Measurements from ENCODE around the gene C1orf167.

C1orf167 gene

DNA sequence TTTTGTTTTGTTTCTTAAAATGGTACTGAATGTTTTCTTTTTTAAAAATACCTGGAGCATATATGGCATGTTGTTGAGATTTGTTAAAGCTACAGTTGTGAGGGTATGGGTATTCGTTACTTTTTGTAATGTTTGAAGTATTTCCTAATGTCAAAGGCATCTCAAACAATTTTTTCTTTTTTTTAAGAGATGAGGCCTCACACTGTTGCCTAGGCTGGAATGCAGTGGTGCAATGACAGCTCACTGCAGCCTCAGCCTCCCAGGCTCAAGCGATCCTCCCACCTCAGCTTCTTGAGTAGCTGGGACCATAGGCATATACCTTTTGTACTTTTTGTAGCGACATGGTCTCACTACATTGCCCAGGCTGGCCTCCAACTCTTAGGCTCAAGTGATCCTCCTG is 60.1 kb downstream of the C1orf167 start:
- DNase-seq (ENCODE audit: insufficient read length, low spot score) (no peak), FAIRE-seq (no peak)
- TF ChIP-seq POLR2A (IDR thresholded peaks at IDR 0.05; ENCODE audit: low read depth, low read length) (no peak), POU2F2 (IDR thresholded peaks at IDR 0.05; ENCODE audit: low read depth, low read length) (no peak), PAX5 (IDR thresholded peaks at IDR 0.05; ENCODE audit: insufficient read depth, low read length, severe bottlenecking) (no peak), POLR2AphosphoS5 (IDR thresholded peaks at IDR 0.05; ENCODE audit: low read depth, low read length) (no peak), SPI1 (IDR thresholded peaks at IDR 0.05; ENCODE audit: low read depth, low read length) (no peak), TAF1 (IDR thresholded peaks at IDR 0.05; ENCODE audit: low read depth, low read length) (no peak)

GRCh38 chr1:11823366-11824137 is 61.6 kb downstream of the C1orf167 start:
- DNase-seq (ENCODE audit: insufficient read length, low spot score) (no peak), FAIRE-seq (no peak)
- no peak for TF ChIP-seq POLR2AphosphoS5 (IDR thresholded peaks at IDR 0.05; ENCODE audit: low read depth, low read length)
- no peak for TF ChIP-seq TAF1 (IDR thresholded peaks at IDR 0.05; ENCODE audit: low read depth, low read length)

GRCh38 chr1:11825131-11825530 is 63.1 kb downstream of the C1orf167 start:
- TF ChIP-seq POLR2A (IDR thresholded peaks at IDR 0.05; ENCODE audit: low read depth, low read length) (no peak), SPI1 (IDR thresholded peaks at IDR 0.05; ENCODE audit: low read depth, low read length) (no peak), PAX5 (IDR thresholded peaks at IDR 0.05; ENCODE audit: insufficient read depth, low read length, severe bottlenecking) (no peak), POLR2AphosphoS5 (IDR thresholded peaks at IDR 0.05; ENCODE audit: low read depth, low read length) (no peak), TAF1 (IDR thresholded peaks at IDR 0.05; ENCODE audit: low read depth, low read length) (no peak), POU2F2 (IDR thresholded peaks at IDR 0.05; ENCODE audit: low read depth, low read length) (no peak)
- no peak for DNase-seq (ENCODE audit: insufficient read length, low spot score)
- no peak for FAIRE-seq

DNA sequence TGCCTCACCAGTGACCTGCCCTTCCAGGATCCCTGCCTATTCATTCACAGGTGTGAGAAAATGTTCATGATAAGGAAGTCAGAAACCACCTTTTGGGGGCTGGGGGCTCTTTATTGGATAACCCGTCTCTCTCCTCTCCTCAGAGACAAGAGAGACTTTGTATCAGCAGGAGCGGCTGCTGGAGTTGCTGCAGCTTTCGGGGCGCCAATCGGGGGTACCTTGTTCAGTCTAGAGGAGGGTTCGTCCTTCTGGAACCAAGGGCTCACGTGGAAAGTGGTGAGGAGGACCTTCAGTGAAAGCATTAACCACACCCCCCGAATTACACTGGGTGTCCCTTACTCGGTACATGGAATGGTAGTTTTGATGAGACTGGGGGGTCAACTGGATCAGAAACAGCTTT is 65.0 kb downstream of the C1orf167 start:
- no peak for TF ChIP-seq POU2F2 (IDR thresholded peaks at IDR 0.05; ENCODE audit: low read depth, low read length)
- no peak for TF ChIP-seq SPI1 (IDR thresholded peaks at IDR 0.05; ENCODE audit: low read depth, low read length)
- no peak for TF ChIP-seq TAF1 (IDR thresholded peaks at IDR 0.05; ENCODE audit: low read depth, low read length)
- TF ChIP-seq POLR2A (IDR thresholded peaks at IDR 0.05; ENCODE audit: low read depth, low read length) = no peak
- no peak for TF ChIP-seq POLR2AphosphoS5 (IDR thresholded peaks at IDR 0.05; ENCODE audit: low read depth, low read length)
- TF ChIP-seq PAX5 (IDR thresholded peaks at IDR 0.05; ENCODE audit: insufficient read depth, low read length, severe bottlenecking) = no peak
- DNase-seq (ENCODE audit: insufficient read length, low spot score) (no peak), FAIRE-seq (no peak)

DNA sequence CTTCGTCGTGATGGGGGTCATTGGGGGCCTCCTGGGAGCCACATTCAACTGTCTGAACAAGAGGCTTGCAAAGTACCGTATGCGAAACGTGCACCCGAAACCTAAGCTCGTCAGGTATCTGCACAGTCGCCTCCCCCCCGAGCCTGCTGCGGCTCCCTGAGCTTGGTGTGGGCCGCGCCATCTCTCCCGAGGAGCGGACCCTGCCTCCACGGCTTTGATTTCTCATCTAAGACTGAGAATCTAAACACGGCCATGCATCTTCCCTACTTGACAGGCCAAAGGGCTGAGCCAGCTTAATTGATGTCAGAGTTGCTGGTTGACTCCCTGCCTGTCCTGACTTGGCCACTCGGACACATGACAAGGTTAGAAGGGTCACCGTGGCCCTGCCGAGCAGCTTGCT is 66.5 kb downstream of the C1orf167 start:
- TF ChIP-seq POLR2AphosphoS5 (IDR thresholded peaks at IDR 0.05; ENCODE audit: low read depth, low read length) (no peak), SPI1 (IDR thresholded peaks at IDR 0.05; ENCODE audit: low read depth, low read length) (no peak), PAX5 (IDR thresholded peaks at IDR 0.05; ENCODE audit: insufficient read depth, low read length, severe bottlenecking) (no peak), TAF1 (IDR thresholded peaks at IDR 0.05; ENCODE audit: low read depth, low read length) (no peak), POLR2A (IDR thresholded peaks at IDR 0.05; ENCODE audit: low read depth, low read length) (no peak), POU2F2 (IDR thresholded peaks at IDR 0.05; ENCODE audit: low read depth, low read length) (no peak)
- DNase-seq (ENCODE audit: insufficient read length, low spot score) (no peak), FAIRE-seq (no peak)

DNA sequence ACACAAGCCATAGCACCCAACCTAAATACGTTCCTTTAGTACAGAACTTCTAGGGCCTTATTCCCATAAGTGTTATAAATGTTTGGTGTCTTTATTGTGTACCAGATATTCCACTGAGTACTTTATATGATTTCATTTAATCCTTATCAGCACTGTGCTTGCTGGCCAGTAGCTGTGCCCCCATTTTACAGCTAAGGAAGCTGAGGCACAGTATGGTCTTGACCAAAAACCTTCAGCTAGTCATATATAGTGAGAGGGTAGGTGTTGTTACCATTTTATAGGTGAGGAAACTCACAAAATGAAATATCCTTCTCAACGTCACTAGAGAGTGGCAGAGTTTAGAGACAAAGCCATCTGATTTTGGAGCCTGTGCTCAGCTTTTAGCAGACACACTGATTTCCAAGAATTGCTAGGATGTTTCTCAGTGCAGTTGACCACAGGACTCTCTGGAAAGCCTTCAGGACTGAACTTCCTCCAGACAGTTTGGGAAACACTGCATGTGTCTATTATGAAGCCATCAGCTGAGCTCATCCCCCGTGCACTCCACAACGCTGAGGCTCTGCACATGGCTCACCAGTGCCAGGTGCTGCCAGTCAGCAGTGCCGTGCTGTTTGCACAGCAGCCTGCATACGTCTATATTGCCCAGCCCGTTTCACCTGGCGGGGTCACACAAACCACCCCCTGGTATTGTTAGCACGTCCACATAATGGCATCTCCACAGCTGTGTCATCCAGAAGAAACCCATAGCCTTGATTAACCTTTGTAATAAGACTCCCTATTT is 70.1 kb downstream of the C1orf167 start:
- FAIRE-seq = no peak
- TF ChIP-seq PAX5 (IDR thresholded peaks at IDR 0.05; ENCODE audit: insufficient read depth, low read length, severe bottlenecking) = no peak
- no peak for TF ChIP-seq POLR2AphosphoS5 (IDR thresholded peaks at IDR 0.05; ENCODE audit: low read depth, low read length)
- no peak for TF ChIP-seq POLR2A (IDR thresholded peaks at IDR 0.05; ENCODE audit: low read depth, low read length)
- TF ChIP-seq TAF1 (IDR thresholded peaks at IDR 0.05; ENCODE audit: low read depth, low read length) = no peak
- TF ChIP-seq SPI1 (IDR thresholded peaks at IDR 0.05; ENCODE audit: low read depth, low read length) = no peak
- TF ChIP-seq POU2F2 (IDR thresholded peaks at IDR 0.05; ENCODE audit: low read depth, low read length) = no peak
- DNase-seq (ENCODE audit: insufficient read length, low spot score) = no peak

DNA sequence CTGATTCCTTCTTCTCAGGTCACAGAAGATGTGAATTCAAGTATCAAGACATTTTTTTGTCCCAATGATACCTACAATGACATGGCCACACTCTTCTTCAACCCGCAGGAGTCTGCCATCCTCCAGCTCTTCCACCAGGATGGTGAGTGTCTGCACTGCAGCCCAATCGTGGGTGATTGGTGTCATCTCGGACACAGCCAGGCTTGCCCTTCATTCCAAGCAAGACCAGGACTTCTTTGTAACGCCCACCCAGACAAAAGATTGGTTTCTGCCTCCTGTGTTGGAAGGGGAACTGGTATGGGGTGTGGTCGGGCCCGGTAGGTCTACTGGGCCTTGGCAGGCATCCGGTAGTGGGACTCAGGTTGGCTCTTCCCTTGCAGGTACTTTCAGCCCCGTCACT is 71.5 kb downstream of the C1orf167 start:
- DNase-seq (ENCODE audit: insufficient read length, low spot score) = no peak
- FAIRE-seq = no peak
- TF ChIP-seq POLR2AphosphoS5 (IDR thresholded peaks at IDR 0.05; ENCODE audit: low read depth, low read length) (no peak), SPI1 (IDR thresholded peaks at IDR 0.05; ENCODE audit: low read depth, low read length) (no peak), TAF1 (IDR thresholded peaks at IDR 0.05; ENCODE audit: low read depth, low read length) (no peak), PAX5 (IDR thresholded peaks at IDR 0.05; ENCODE audit: insufficient read depth, low read length, severe bottlenecking) (no peak), POLR2A (IDR thresholded peaks at IDR 0.05; ENCODE audit: low read depth, low read length) (no peak), POU2F2 (IDR thresholded peaks at IDR 0.05; ENCODE audit: low read depth, low read length) (no peak)

DNA sequence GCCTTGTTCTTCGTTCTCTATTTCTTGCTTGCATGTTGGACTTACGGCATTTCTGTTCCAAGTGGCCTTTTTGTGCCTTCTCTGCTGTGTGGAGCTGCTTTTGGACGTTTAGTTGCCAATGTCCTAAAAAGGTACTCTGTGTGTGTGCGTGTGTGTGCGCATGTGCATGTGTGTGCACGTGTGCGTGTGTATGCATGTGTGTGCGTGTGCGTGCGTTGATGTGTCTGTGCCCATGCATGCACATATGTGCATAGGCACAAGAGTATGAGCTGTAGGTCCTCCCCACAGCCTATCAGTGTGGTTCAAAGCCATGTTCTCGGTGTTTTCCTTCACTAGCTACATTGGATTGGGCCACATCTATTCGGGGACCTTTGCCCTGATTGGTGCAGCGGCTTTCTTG is 71.9 kb downstream of the C1orf167 start:
- peak; percentile 64 for FAIRE-seq
- no peak for DNase-seq (ENCODE audit: insufficient read length, low spot score)
- TF ChIP-seq POU2F2 (IDR thresholded peaks at IDR 0.05; ENCODE audit: low read depth, low read length) (0 out of 2 replicates have a peak, but pooled peaks have one; percentile 36), PAX5 (IDR thresholded peaks at IDR 0.05; ENCODE audit: insufficient read depth, low read length, severe bottlenecking) (no peak)

DNA sequence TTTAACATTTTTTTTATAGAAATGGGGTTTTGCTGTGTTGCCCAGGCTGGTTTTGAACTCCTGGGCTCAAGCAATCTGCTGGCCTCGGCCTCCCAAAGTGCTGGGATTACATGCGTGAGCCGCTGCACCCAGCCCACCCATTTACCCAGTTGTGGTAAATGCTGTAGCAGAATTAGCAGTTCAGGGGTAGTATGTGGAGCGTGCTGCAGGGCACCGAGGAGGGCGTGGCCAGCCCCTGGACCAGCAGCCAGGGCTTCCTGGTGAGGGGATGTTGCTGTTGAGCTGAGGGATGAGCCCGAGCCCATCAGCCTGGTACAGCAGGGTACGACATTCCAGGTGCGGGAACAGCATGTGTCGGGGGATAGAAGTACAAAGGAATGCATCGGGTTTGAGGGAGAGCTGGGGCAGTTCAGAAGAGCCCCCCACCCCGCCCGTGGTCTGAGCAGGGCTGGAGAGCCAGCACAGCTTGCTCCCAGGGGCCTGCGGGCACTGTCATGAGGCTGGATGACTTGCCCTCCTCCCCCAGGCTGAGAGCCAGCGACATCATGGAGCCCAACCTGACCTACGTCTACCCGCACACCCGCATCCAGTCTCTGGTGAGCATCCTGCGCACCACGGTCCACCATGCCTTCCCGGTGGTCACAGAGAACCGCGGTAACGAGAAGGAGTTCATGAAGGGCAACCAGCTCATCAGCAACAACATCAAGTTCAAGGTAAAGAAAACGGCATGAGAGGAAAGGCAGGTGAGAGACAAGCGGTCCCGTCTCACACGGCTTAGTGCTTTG is 73.6 kb downstream of the C1orf167 start:
- DNase-seq (ENCODE audit: insufficient read length, low spot score) (no peak), FAIRE-seq (no peak)
- TF ChIP-seq POU2F2 (IDR thresholded peaks at IDR 0.05; ENCODE audit: low read depth, low read length) (no peak), TAF1 (IDR thresholded peaks at IDR 0.05; ENCODE audit: low read depth, low read length) (no peak), SPI1 (IDR thresholded peaks at IDR 0.05; ENCODE audit: low read depth, low read length) (no peak), POLR2A (IDR thresholded peaks at IDR 0.05; ENCODE audit: low read depth, low read length) (no peak), PAX5 (IDR thresholded peaks at IDR 0.05; ENCODE audit: insufficient read depth, low read length, severe bottlenecking) (no peak), POLR2AphosphoS5 (IDR thresholded peaks at IDR 0.05; ENCODE audit: low read depth, low read length) (no peak)

All from GM12891 (cell line).